ENCODE data around the gene LRRC42.
A peak's percentile ranks its signal among the peaks of the same experiment; 100 is the strongest.

The LRRC42 gene

GRCh38 chr1:53946252-53947171, at the start of gene LRRC42 (continued):
- TF ChIP-seq ZNF518A (tag by site-specific recombination; conservative IDR thresholded peaks at IDR 0.05; ENCODE audit: low read depth) (no peak), ZNF670 (tag by site-specific recombination; IDR thresholded peaks at IDR 0.05; ENCODE audit: low read depth) (no peak), ZNF664 (tag by site-specific recombination; IDR thresholded peaks at IDR 0.05) (no peak), TRIM28 (IDR thresholded peaks at IDR 0.05; ENCODE audit: borderline replicate concordance, low read length) (no peak), ZNF362 (tag by site-specific recombination; IDR thresholded peaks at IDR 0.05) (no peak), ZSCAN5A (tag by site-specific recombination; IDR thresholded peaks at IDR 0.05) (no peak), GLI4 (tag by site-specific recombination; IDR thresholded peaks at IDR 0.05) (no peak), ATF2 (tag by site-specific recombination; IDR thresholded peaks at IDR 0.05; ENCODE audit: low read depth) (no peak), REST (tag by site-specific recombination; IDR thresholded peaks at IDR 0.05) (no peak), BCL6B (tag by site-specific recombination; IDR thresholded peaks at IDR 0.05) (0 out of 2 replicates have a peak, but pooled peaks have one; percentile 7), ZNF558 (tag by site-specific recombination; IDR thresholded peaks at IDR 0.05) (no peak), ZNF580 (tag by site-specific recombination; IDR thresholded peaks at IDR 0.05) (no peak), RBAK (tag by site-specific recombination; IDR thresholded peaks at IDR 0.05) (no peak), ZNF660 (tag by site-specific recombination; IDR thresholded peaks at IDR 0.05) (no peak), GLIS2 (tag by site-specific recombination; IDR thresholded peaks at IDR 0.05) (no peak; the same call in 1 of the 2 replicates), ZNF571 (tag by site-specific recombination; IDR thresholded peaks at IDR 0.05) (no peak), ZNF280C (tag by site-specific recombination; IDR thresholded peaks at IDR 0.05) (no peak), ZNF785 (tag by site-specific recombination; IDR thresholded peaks at IDR 0.05) (no peak), EGR2 (tag by site-specific recombination; IDR thresholded peaks at IDR 0.05; ENCODE audit: low read depth) (peak; percentile 35), ZNF266 (tag by site-specific recombination; IDR thresholded peaks at IDR 0.05; ENCODE audit: low read depth) (no peak), ZNF16 (tag by site-specific recombination; IDR thresholded peaks at IDR 0.05; ENCODE audit: low read depth) (no peak), KLF10 (tag by site-specific recombination; IDR thresholded peaks at IDR 0.05) (peak; percentile 72)
